ENCODE measurements around the gene FAM163B.

- TF ChIP-seq CTCF (IDR thresholded peaks at IDR 0.05; ENCODE audit: low read length) (no peak), EZH2 (optimal IDR thresholded peaks at IDR 0.05; ENCODE audit: low read depth, low read length) (no peak), EZH2phosphoT487 (IDR thresholded peaks at IDR 0.05; ENCODE audit: low read length) (no peak)
Measured at GRCh38 chr9:133647765-133648469, 38.7 kb upstream of the FAM163B start.

All from MM.1S (cell line).